ENCODE measurements around the gene FN1. TPM values are rescaled to one million over a fixed set of nuclear protein-coding genes. Genes with fewer than 3 reads are reported as not detected.
"Not testable (repeated sequence)": the region's sequence is repeated elsewhere in the genome, so short reads cannot be mapped to it uniquely, and the experiment has no call there.

Gene FN1
- total RNA-seq, 1 donor from 2014 or later: 30,644 TPM

- no peaks in the 10 kb centered on the region for H3K9me3 Mint-ChIP-seq (ENCODE audit: low read depth)
- H3K27ac Mint-ChIP-seq (ENCODE audit: unreplicated experiment): peak within 1 kb of the TSS; percentile 81
- peaks cover 3% of the 10 kb centered on the region for H3K36me3 Mint-ChIP-seq (ENCODE audit: low read depth)
- peak; percentile 99 for DNase-seq (ENCODE audit: low spot score)
- no peaks in the 10 kb centered on the region for H3K27me3 Mint-ChIP-seq (ENCODE audit: low read depth)
- TF ChIP-seq, protein P1, sequence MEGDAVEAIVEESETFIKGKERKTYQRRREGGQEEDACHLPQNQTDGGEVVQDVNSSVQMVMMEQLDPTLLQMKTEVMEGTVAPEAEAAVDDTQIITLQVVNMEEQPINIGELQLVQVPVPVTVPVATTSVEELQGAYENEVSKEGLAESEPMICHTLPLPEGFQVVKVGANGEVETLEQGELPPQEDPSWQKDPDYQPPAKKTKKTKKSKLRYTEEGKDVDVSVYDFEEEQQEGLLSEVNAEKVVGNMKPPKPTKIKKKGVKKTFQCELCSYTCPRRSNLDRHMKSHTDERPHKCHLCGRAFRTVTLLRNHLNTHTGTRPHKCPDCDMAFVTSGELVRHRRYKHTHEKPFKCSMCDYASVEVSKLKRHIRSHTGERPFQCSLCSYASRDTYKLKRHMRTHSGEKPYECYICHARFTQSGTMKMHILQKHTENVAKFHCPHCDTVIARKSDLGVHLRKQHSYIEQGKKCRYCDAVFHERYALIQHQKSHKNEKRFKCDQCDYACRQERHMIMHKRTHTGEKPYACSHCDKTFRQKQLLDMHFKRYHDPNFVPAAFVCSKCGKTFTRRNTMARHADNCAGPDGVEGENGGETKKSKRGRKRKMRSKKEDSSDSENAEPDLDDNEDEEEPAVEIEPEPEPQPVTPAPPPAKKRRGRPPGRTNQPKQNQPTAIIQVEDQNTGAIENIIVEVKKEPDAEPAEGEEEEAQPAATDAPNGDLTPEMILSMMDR (IDR thresholded peaks at IDR 0.05): peak; percentile 43
- H3K4me1 Mint-ChIP-seq (ENCODE audit: low read depth): peaks cover 30% of the 10 kb centered on the region
- H3K4me3 Mint-ChIP-seq (ENCODE audit: unreplicated experiment): peak within 1 kb of the TSS; percentile 85
These were observed 124.1 kb downstream of the FN1 start, which contains the start of gene ATIC for GRCh38 chr2:215311625-215312396. TSS of gene ATIC (plus strand) at chr2:215312059. CDS start at chr2:215312143, 84 bp downstream.

- not testable (repeated sequence) for H3K27me3 Mint-ChIP-seq (ENCODE audit: low read depth)
- peaks cover 30% of the 10 kb centered on the region for H3K4me1 Mint-ChIP-seq (ENCODE audit: low read depth)
These were observed 124.6 kb downstream of the FN1 start for GRCh38 chr2:215311259-215311624.

More at GRCh38 chr2:215311259-215311624, 124.6 kb downstream of the FN1 start:
- peak overlapping the region; percentile 85 for H3K4me3 Mint-ChIP-seq (ENCODE audit: unreplicated experiment)
- DNase-seq (ENCODE audit: low spot score); H3K36me3 Mint-ChIP-seq (ENCODE audit: low read depth); H3K9me3 Mint-ChIP-seq (ENCODE audit: low read depth): not testable (repeated sequence)
- peak overlapping the region; percentile 81 for H3K27ac Mint-ChIP-seq (ENCODE audit: unreplicated experiment)

Other genes starting within 250 kb of the FN1 start
- gene ATIC, start 124.0 kb downstream of the FN1 start, total RNA-seq: 77.0 to 109 TPM (median 77.7 TPM) in 3 replicates

Measured in chondrocyte (in vitro differentiated cells).